ENCODE data around the gene DHX35. TPM values are rescaled to one million over a fixed set of nuclear protein-coding genes. Genes with fewer than 3 reads are reported as not detected.

DHX35 gene
- total and polyA plus RNA-seq, 2 of the 8 experiments (the other 6 are each of a cell fraction or from before 2014, with no cell fraction given), result 21.9 to 27.7 TPM

DNA sequence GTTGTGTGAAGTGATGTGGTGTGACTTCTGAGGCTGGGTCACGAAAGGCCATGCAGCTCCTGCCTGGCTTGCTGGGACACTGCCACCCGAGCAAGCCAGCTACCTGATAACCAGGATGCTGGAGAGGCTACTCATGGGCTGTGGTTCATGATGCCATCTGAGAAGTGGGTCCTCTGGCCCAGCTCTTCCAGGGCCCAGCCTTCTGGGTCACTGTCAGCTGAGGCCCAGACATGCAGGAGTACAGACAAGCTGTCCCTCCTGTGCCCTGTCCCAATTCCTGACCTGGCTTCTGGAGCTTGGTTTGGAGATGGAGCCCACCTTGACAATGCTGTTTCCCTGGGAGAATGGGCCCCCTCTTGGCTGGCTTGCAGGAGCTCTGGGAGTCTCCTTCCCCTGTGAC is 87.0 kb downstream of the DHX35 start:
- no peak overlapping the region for H2BK20ac ChIP-seq (ENCODE audit: low read length)
- H3K36me3 ChIP-seq (ENCODE audit: control insufficient read depth in 2 of 4, insufficient read depth in 4 of 4, low read length in 3 of 4), result no peaks in the 10 kb centered on the region
- no peak overlapping the region for H3K27ac ChIP-seq (ENCODE audit: low read depth, low read length)
- H3K9ac ChIP-seq (replicated peaks in 1 of 4; ENCODE audit: extremely low read depth in 1 of 4, low read depth in 3 of 4, low read length in 3 of 4), result no peak overlapping the region
- no peaks in the 10 kb centered on the region for H3K79me1 ChIP-seq (ENCODE audit: low read depth, low read length)
- FAIRE-seq, result no peak
- no peak overlapping the region for H4K5ac ChIP-seq (ENCODE audit: insufficient read length, low read depth, low read length)
- peaks cover 0 to 2% of the 10 kb centered on the region in 2 experiments for H4K20me1 ChIP-seq (replicated peaks in 1 of 2; ENCODE audit: control insufficient read depth in 1 of 2, insufficient read depth in 2 of 2, low read length in 2 of 2)
- peak overlapping the region; percentile 37 to 94; a peak in 2 of 4 replicates for H3K4me2 ChIP-seq (ENCODE audit: insufficient read depth in 1 of 2, low read depth in 2 of 2, low read length in 2 of 2)
- peak overlapping the region in 2 of 4 experiments; percentile 60 to 67; a peak in 1 of 8 replicates for H3K4me3 ChIP-seq (ENCODE audit: extremely low read depth in 1 of 4, insufficient read depth in 2 of 4, low read depth in 3 of 4, low read length in 4 of 4)
- H2BK5ac ChIP-seq (ENCODE audit: low read depth, low read length), result no peak overlapping the region
- H3K23me2 ChIP-seq (ENCODE audit: low read depth, low read length), result peaks cover 6% of the 10 kb centered on the region
- no peaks in the 10 kb centered on the region for H3K9me3 ChIP-seq (ENCODE audit: insufficient read depth in 2 of 2, low read depth in 1 of 2, low read length in 1 of 2)
- H3K27me3 ChIP-seq (replicated peaks in 1 of 4; ENCODE audit: control insufficient read depth in 3 of 4, extremely low read depth in 1 of 4, insufficient read depth in 3 of 4, low read length in 3 of 4), result peaks cover 0 to 10% (median 6%) of the 10 kb centered on the region in 4 experiments; a peak in 4 of 7 replicates
- 0 out of 2 replicates have a peak overlapping the region, but pooled peaks have one; percentile 40 for H2BK15ac ChIP-seq (ENCODE audit: low read length)
- no peak for DNase-seq (ENCODE audit: low read depth in 1 of 2, low spot score in 2 of 2)
- no peak overlapping the region for H3K23ac ChIP-seq (ENCODE audit: insufficient read length)
- H3K56ac ChIP-seq (replicated peaks; ENCODE audit: insufficient read length, low read depth, low read length), result no peak overlapping the region
- CTCF ChIA-PET (ENCODE audit: partially characterized antibody), result interaction anchor here (0.5 to 5.4 kb wide), 40 partner anchors 8 to 390 kb away, joined by 3 to 127 read pairs (median 4); partner anchors contain the start of gene DHX35
- 0 out of 2 replicates have a peak overlapping the region, but pooled peaks have one; percentile 7 for H2BK12ac ChIP-seq (ENCODE audit: low read depth, low read length)
- H2BK120ac ChIP-seq (replicated peaks; ENCODE audit: low read depth, low read length), result no peak overlapping the region
- H2AK5ac ChIP-seq (ENCODE audit: low read depth, low read length), result no peak overlapping the region; the same call in 1 of the 2 replicates
- no peak overlapping the region for H3K4ac ChIP-seq (replicated peaks; ENCODE audit: insufficient read length, low read depth, low read length)
- WGBS, 2 experiments (ENCODE audit: extremely low coverage in 1 of 2, insufficient coverage in 1 of 2, insufficient read length in 1 of 2, insufficient replicate concordance in 2 of 2, low coverage in 1 of 2, low lambda C conversion rate in 2 of 2, missing lambda C conversion rate in 1 of 2), result 78% methylated on average over 2 of the region's 2 CpGs; no CpG with 5 or more reads in 1 of the 2 experiments
- no peak overlapping the region for H3K14ac ChIP-seq (ENCODE audit: insufficient read length)
- H3K18ac ChIP-seq (ENCODE audit: extremely low read depth, low read length), result no peak overlapping the region
- no peaks in the 10 kb centered on the region for H3K79me2 ChIP-seq (ENCODE audit: control insufficient read depth in 1 of 2, insufficient read depth in 2 of 2, low read length in 2 of 2)
- no peak overlapping the region for H4K8ac ChIP-seq (ENCODE audit: extremely low read depth, insufficient read depth, low read length)
- POLR2A ChIA-PET (ENCODE audit: partially characterized antibody), result interaction anchor here (0.7 to 2.2 kb wide), 4 partner anchors 8 to 614 kb away, joined by 3 to 8 read pairs (median 4); partner anchors contain the start of genes FAM83D and SNHG17
- no peak overlapping the region for H4K91ac ChIP-seq (replicated peaks; ENCODE audit: insufficient read length, low read length)
- no peak for TF ChIP-seq POLR2AphosphoS5 (IDR thresholded peaks at IDR 0.05; ENCODE audit: low read depth, low read length)
- TF ChIP-seq JUND (IDR thresholded peaks at IDR 0.05; ENCODE audit: low read length), result no peak
- TF ChIP-seq JUN (IDR thresholded peaks at IDR 0.05; ENCODE audit: low read depth, low read length), result no peak
- TF ChIP-seq BRCA1 (IDR thresholded peaks at IDR 0.05; ENCODE audit: low read depth, low read length), result no peak
- TF ChIP-seq, protein P1, sequence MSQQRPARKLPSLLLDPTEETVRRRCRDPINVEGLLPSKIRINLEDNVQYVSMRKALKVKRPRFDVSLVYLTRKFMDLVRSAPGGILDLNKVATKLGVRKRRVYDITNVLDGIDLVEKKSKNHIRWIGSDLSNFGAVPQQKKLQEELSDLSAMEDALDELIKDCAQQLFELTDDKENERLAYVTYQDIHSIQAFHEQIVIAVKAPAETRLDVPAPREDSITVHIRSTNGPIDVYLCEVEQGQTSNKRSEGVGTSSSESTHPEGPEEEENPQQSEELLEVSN (IDR thresholded peaks at IDR 0.05), result no peak
- TF ChIP-seq EZH2 (IDR thresholded peaks at IDR 0.05; ENCODE audit: low read depth, low read length, severe bottlenecking), result no peak
- no peak for TF ChIP-seq SIRT6 (IDR thresholded peaks at IDR 0.05; ENCODE audit: low read length)
- H2AFZ ChIP-seq (ENCODE audit: low read length), result no peak overlapping the region
- H3K4me1 ChIP-seq (replicated peaks in 1 of 4; ENCODE audit: control insufficient read depth in 3 of 4, insufficient read depth in 4 of 4, low read length in 3 of 4), result peaks cover 0 to 6% (median under 1%) of the 10 kb centered on the region in 4 experiments; a peak in 3 of 7 replicates
